Stimulated activated CD4-positive, alpha-beta T cell treated with anti-CD3 and anti-CD28 coated beads, Interleukin-4, amount 100 ng/mL, for 24 hours (primary cell): Measurements from ENCODE around the gene ATP5IF1.

ENCODE experiments used
- DNase-seq: peaks from one replicate; pipeline ENCODE4 v3.0.0-alpha.2; 2020

Gene ATP5IF1

DNA sequence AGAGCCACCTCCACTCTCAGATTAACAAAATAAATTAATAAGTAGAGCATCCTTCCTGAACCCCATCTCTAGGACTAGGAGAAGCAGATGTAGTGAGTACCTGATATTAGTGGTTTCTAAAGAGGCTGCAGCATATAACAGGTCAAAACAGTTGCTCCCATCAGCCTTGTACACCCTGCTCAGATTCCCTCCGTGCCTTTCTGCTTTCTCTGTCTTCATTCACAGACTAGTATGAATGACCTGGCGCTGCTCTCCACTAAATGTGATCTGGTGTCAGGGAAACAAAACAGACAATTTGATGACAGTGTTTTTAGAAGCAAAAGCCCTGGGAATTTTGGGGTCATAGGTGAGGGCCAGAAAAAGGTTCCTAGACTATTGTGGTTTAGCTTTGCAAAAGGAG is 31.7 kb downstream of the ATP5IF1 start:
- DNase-seq = no peak

- DNase-seq = no peak
Observed at GRCh38 chr1:28269529-28269928, 33.6 kb downstream of the ATP5IF1 start.

DNA sequence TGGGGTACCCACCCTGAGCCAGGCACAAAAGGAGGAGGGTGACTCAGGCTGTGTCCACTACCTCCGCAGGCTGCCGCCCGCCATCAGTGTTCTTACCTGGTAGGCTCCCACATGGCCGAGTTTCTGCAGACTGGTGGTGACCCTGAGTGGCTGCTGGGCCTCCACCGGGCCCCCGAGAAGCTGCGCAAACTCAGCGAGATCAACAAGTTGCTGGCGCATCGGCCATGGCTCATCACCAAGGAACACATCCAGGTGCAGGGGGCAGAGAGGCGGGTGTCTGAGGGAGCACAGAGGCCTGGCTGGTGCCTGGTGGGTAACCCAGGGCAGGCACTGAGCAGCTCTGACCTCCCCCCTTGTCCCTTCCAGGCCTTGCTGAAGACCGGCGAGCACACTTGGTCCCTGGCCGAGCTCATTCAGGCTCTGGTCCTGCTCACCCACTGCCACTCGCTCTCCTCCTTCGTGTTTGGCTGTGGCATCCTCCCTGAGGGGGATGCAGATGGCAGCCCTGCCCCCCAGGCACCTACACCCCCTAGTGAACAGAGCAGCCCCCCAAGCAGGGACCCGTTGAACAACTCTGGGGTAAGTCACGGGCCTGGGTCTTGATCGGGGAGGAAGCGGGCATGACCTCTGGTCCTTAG is 36.4 kb downstream of the ATP5IF1 start:
- no peak for DNase-seq

- DNase-seq = no peak
Observed at GRCh38 chr1:28273216-28273860, 37.4 kb downstream of the ATP5IF1 start.

GRCh38 chr1:28278763-28279162 is 42.8 kb downstream of the ATP5IF1 start:
- no peak for DNase-seq

DNA sequence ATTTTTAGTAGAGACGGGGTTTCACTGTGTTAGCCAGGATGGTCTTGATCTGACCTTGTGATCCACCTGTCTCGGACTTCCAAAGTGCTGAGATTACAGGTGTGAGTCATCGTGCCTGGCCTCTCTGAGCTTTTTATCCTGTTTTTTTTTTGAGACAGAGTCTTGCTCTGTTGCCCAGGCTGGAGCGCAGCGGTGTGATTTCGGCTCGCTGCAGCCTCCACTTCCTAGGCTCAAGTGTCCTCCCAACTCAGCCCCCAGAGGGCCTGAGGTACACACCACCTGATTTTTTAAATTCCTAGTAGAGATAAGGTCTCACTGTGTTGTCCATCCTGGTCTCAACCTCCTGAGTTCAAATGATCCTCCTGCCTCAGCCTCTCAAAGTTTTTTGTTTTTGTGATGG is 43.8 kb downstream of the ATP5IF1 start:
- DNase-seq = no peak

- DNase-seq = no peak
Observed at GRCh38 chr1:28280501-28280900, 44.6 kb downstream of the ATP5IF1 start.

GRCh38 chr1:28280977-28281381 is 45.1 kb downstream of the ATP5IF1 start:
- no peak for DNase-seq

GRCh38 chr1:28281608-28282425 is 45.9 kb downstream of the ATP5IF1 start:
- no peak for DNase-seq

DNA sequence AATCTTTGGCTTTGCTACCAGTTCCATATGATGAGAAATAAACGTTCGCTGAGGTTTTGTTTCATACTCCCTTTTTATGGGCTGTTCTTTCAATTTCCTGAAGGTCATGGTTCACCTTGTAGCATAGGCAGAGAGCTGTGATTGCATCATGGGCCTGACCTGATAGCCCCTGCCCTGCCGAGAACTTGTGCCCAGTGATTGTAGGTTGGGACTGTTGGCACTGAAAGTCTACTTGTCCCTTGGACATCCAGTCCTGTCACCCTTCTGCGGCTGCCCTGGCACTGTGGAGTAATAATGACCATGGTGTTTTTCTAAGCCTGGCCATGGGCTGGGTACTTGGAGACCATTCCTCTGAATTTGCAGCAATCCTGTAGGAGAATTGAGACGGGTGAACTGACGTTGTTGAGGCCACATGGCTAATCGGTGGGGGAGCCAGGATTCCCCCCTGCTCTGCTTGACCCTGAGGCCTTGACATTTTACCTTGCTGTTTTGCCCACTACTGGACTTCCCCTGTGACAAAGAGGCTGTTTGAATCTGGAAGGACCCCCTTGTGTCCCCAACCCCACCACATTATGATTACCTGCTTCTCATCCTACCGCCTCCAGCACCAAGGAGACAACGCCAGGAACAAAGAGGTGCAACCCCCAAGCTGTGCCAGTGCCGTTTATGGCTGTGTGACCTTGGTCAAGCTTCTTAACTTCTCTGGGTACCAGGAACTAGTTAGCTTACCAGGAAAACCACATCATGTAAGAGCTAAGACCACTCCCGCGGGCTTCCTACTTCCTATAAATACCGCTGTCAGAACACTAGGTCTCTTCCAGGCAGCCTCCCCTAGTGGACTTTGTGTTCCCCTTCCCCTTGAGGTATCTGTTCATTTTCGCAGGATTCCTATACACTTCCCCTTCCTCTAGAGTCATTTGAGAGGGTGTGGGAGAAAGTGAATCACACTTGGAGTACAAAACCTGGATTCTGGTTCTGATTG is 46.8 kb downstream of the ATP5IF1 start:
- no peak for DNase-seq

GRCh38 chr1:28286111-28286510 is 50.2 kb downstream of the ATP5IF1 start:
- DNase-seq = no peak
